HG03439 (cell line): ENCODE measurements around the gene TPP1.

ENCODE experiments used
- ATAC-seq: cut with Tn5 transposase; IDR thresholded peaks from one replicate; pipeline ENCODE4 v1.9.1; 2021; ENCODE audit warnings: mild to moderate bottlenecking, moderate library complexity; ENCODE audit not compliant: unreplicated experiment

Gene TPP1

GRCh38 chr11:6647836-6648235, 28.6 kb upstream of the TPP1 start:
- ATAC-seq = no peak

- ATAC-seq = peak; percentile 79
Measured at GRCh38 chr11:6646918-6647679, 27.9 kb upstream of the TPP1 start.

- ATAC-seq = no peak
Measured at GRCh38 chr11:6646576-6646917, 27.3 kb upstream of the TPP1 start.

- ATAC-seq = no peak
Measured at GRCh38 chr11:6646071-6646470, 26.8 kb upstream of the TPP1 start.

- ATAC-seq = no peak
Measured at GRCh38 chr11:6642957-6643356, 23.7 kb upstream of the TPP1 start.

- ATAC-seq = no peak
Measured at GRCh38 chr11:6640985-6641701, 21.9 kb upstream of the TPP1 start.

- no peak for ATAC-seq
Measured at GRCh38 chr11:6640036-6640984, 21.1 kb upstream of the TPP1 start.

GRCh38 chr11:6638429-6638828, 19.2 kb upstream of the TPP1 start:
- no peak for ATAC-seq

- ATAC-seq = no peak
Measured at GRCh38 chr11:6637871-6638270, 18.6 kb upstream of the TPP1 start.

GRCh38 chr11:6636480-6636879, 17.3 kb upstream of the TPP1 start:
- no peak for ATAC-seq

GRCh38 chr11:6635082-6635932, 16.1 kb upstream of the TPP1 start:
- no peak for ATAC-seq

- ATAC-seq = no peak
Measured at GRCh38 chr11:6634534-6634933, 15.3 kb upstream of the TPP1 start.

- no peak for ATAC-seq
Measured at GRCh38 chr11:6633422-6634408, 14.5 kb upstream of the TPP1 start.

GRCh38 chr11:6632116-6633073, 13.2 kb upstream of the TPP1 start:
- no peak for ATAC-seq

GRCh38 chr11:6631361-6631890, 12.2 kb upstream of the TPP1 start:
- no peak for ATAC-seq

GRCh38 chr11:6630632-6631291, 11.5 kb upstream of the TPP1 start:
- no peak for ATAC-seq

- no peak for ATAC-seq
Measured at GRCh38 chr11:6629892-6630631, 10.8 kb upstream of the TPP1 start.
